MM.1S (cell line): ENCODE data around the gene PDZRN4.

ENCODE experiments used
- DNase-seq: peaks from one replicate; pipeline ENCODE4 v3.0.0-alpha.2; 2015
- H2AFZ ChIP-seq: fragments of 300-600 bp; sonication (generic); 2 replicates; pipeline ENCODE4 v1.6.0; 2016; ENCODE audit warnings: antibody characterized with exemption, low read length
- H3F3A ChIP-seq: fragments of 300-600 bp; sonication (generic); 2 replicates; pipeline ENCODE4 v1.6.1; 2016; ENCODE audit warnings: mild to moderate bottlenecking, antibody characterized with exemption, low read length, moderate library complexity, mixed read lengths; ENCODE audit not compliant: insufficient read depth
- H3K27ac ChIP-seq: fragments of 300-600 bp; sonication (generic); 2 replicates; pipeline ENCODE4 v1.5.1; 2016; ENCODE audit warnings: mild to moderate bottlenecking, low read length
- H3K27me3 ChIP-seq: fragments of 300-600 bp; sonication (generic); replicated peaks from 2 replicates; pipeline ENCODE4 v1.6.0; 2016; ENCODE audit warnings: low read length; ENCODE audit not compliant: insufficient read depth
- H3K36me3 ChIP-seq: fragments of 300-600 bp; sonication (generic); replicated peaks from 2 replicates; pipeline ENCODE4 v1.6.1; 2016; ENCODE audit warnings: mild to moderate bottlenecking, low read length, mixed read lengths; ENCODE audit not compliant: insufficient read depth
- H3K4me1 ChIP-seq: fragments of 300-600 bp; sonication (generic); 2 replicates; pipeline ENCODE4 v1.6.1; 2016; ENCODE audit warnings: low read length, mixed read lengths
- H3K4me2 ChIP-seq: fragments of 300-600 bp; sonication (generic); 2 replicates; pipeline ENCODE4 v1.6.0; 2016; ENCODE audit warnings: low read depth, low read length
- H3K4me3 ChIP-seq: fragments of 300-600 bp; sonication (generic); 2 replicates; pipeline ENCODE4 v1.5.1; 2016; ENCODE audit warnings: low read length, mixed read lengths
- H3K79me2 ChIP-seq: fragments of 300-600 bp; sonication (generic); 2 replicates; pipeline ENCODE4 v1.6.1; 2016; ENCODE audit warnings: mixed run types, low read length, mixed read lengths
- H3K9ac ChIP-seq: fragments of 300-600 bp; sonication (generic); 2 replicates; pipeline ENCODE4 v1.6.1; 2016; ENCODE audit warnings: low read length, mixed read lengths
- H3K9me2 ChIP-seq: fragments of 300-600 bp; sonication (generic); replicated peaks from 2 replicates; pipeline ENCODE4 v1.6.1; 2016; ENCODE audit warnings: mild to moderate bottlenecking, low read length, mixed read lengths; ENCODE audit not compliant: insufficient read depth
- H3K9me3 ChIP-seq: fragments of 300-600 bp; sonication (generic); replicated peaks from 2 replicates; pipeline ENCODE4 v1.6.1; 2016; ENCODE audit warnings: mild to moderate bottlenecking, low read length, mixed read lengths; ENCODE audit not compliant: insufficient read depth
- H4K20me1 ChIP-seq: fragments of 300-600 bp; sonication (generic); 2 replicates; pipeline ENCODE4 v1.6.1; 2016; ENCODE audit warnings: mild to moderate bottlenecking, low read length, moderate library complexity, mixed read lengths; ENCODE audit not compliant: insufficient read depth
- EZH2 ChIP-seq: fragments of 300-600 bp; sonication (generic); optimal IDR thresholded peaks from 2 replicates; pipeline ENCODE3; 2017; ENCODE audit warnings: low read depth, mild to moderate bottlenecking, antibody characterized with exemption, low read length, mixed read lengths
- EZH2phosphoT487 ChIP-seq: fragments of 300-600 bp; sonication (generic); IDR thresholded peaks from 2 replicates; pipeline ENCODE4 v1.6.1; 2018; ENCODE audit warnings: antibody characterized with exemption, low read length
- TF ChIP-seq, protein P1 (sequence below): fragments of 300-600 bp; sonication (generic); IDR thresholded peaks from 2 replicates; pipeline ENCODE4 v1.5.1; 2016; ENCODE audit warnings: antibody characterized with exemption, low read length, mixed read lengths

PDZRN4 gene

GRCh38 chr12:41188058-41188840 lies at the start of gene PDZRN4:
TSS of gene PDZRN4 (plus strand) at chr12:41188320.
- Histone ChIP-seq H4K20me1 (no peaks in the 10 kb centered on the region), H3K4me3 (peak within 1 kb of the TSS; percentile 24; the same call in 1 of the 2 replicates), H3K27ac (no peak within 1 kb of the TSS), H3K36me3 (no peaks in the 10 kb centered on the region), H3F3A (no peaks in the 10 kb centered on the region), H3K4me1 (no peaks in the 10 kb centered on the region), H3K9me3 (no peaks in the 10 kb centered on the region), H3K4me2 (peak within 1 kb of the TSS; percentile 43; the same call in 1 of the 2 replicates), H3K79me2 (no peaks in the 10 kb centered on the region), H2AFZ (peak within 1 kb of the TSS; percentile 43; the same call in 1 of the 2 replicates), H3K27me3 (no peaks in the 10 kb centered on the region), H3K9ac (no peak within 1 kb of the TSS), H3K9me2 (no peaks in the 10 kb centered on the region)
- TF ChIP-seq EZH2phosphoT487 (no peak), EZH2 (no peak)
- TF ChIP-seq, protein P1, sequence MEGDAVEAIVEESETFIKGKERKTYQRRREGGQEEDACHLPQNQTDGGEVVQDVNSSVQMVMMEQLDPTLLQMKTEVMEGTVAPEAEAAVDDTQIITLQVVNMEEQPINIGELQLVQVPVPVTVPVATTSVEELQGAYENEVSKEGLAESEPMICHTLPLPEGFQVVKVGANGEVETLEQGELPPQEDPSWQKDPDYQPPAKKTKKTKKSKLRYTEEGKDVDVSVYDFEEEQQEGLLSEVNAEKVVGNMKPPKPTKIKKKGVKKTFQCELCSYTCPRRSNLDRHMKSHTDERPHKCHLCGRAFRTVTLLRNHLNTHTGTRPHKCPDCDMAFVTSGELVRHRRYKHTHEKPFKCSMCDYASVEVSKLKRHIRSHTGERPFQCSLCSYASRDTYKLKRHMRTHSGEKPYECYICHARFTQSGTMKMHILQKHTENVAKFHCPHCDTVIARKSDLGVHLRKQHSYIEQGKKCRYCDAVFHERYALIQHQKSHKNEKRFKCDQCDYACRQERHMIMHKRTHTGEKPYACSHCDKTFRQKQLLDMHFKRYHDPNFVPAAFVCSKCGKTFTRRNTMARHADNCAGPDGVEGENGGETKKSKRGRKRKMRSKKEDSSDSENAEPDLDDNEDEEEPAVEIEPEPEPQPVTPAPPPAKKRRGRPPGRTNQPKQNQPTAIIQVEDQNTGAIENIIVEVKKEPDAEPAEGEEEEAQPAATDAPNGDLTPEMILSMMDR: no peak
- no peak for DNase-seq

DNA sequence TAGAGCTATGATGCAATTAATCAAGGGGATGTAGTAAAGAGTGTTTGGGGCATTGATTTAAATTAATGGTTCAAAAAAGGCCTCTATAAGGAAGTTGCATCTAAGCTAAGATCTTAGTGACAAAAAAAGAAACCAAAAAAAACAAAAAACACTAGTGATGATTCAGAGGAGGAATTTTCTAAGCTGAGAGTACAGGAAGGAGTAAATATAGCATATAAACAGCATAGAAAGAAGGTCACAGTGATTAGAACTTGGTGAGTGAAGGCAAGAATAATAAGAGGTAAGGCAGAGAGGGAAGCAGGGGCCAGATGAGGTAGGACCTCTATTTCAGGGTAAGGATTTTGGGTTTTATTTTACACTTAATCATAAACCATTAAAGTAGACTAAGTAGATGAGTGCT lies 48.0 kb upstream of the PDZRN4 start:
- H3K9me3 ChIP-seq: no peaks in the 10 kb centered on the region
- no peaks in the 10 kb centered on the region for H3K79me2 ChIP-seq
- H3K9ac ChIP-seq: peak overlapping the region; percentile 0; the same call in 1 of the 2 replicates
- no peaks in the 10 kb centered on the region for H3K9me2 ChIP-seq
- H2AFZ ChIP-seq: peak overlapping the region; percentile 14; the same call in 1 of the 2 replicates
- no peaks in the 10 kb centered on the region for H3K36me3 ChIP-seq
- no peaks in the 10 kb centered on the region for H3K27me3 ChIP-seq
- H3F3A ChIP-seq: 0 out of 2 replicates have a peak, but pooled peaks cover 9% of the 10 kb centered on the region
- no peaks in the 10 kb centered on the region for H4K20me1 ChIP-seq
- H3K4me3 ChIP-seq: no peak overlapping the region
- TF ChIP-seq, protein P1: no peak
- no peak for TF ChIP-seq EZH2phosphoT487
- TF ChIP-seq EZH2: no peak
- peak; percentile 9 for DNase-seq
- peak overlapping the region; percentile 36; the same call in 1 of the 2 replicates for H3K27ac ChIP-seq
- H3K4me2 ChIP-seq: peak overlapping the region; percentile 36
- peaks cover 14% of the 10 kb centered on the region for H3K4me1 ChIP-seq

DNA sequence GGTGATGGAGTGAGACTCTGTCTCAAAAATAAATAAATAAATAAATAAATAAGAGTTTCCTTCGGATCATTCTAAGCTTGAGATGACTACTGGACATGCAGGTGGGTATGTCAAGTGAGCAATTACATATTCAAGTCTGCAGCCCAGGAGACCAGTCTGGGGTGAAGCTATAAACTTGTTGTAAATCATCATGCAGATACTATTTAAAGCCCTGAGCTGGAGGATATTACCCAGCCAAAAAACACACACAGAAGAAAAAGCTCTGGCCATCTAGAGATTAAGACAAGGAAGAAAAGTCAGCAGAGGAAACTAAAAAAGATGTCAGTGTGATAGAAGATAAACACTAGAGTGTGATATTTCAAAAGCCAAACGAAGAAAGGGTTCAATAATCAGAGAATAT lies 47.0 kb upstream of the PDZRN4 start:
- Histone ChIP-seq H3K9ac (no peak overlapping the region), H3K9me2 (no peaks in the 10 kb centered on the region), H4K20me1 (no peaks in the 10 kb centered on the region), H2AFZ (no peak overlapping the region), H3K4me3 (no peak overlapping the region), H3F3A (0 out of 2 replicates have a peak, but pooled peaks cover 9% of the 10 kb centered on the region), H3K27me3 (no peaks in the 10 kb centered on the region), H3K36me3 (no peaks in the 10 kb centered on the region), H3K27ac (no peak overlapping the region), H3K79me2 (no peaks in the 10 kb centered on the region), H3K4me1 (peaks cover 14% of the 10 kb centered on the region), H3K4me2 (no peak overlapping the region), H3K9me3 (no peaks in the 10 kb centered on the region)
- TF ChIP-seq EZH2phosphoT487: no peak
- TF ChIP-seq, protein P1: no peak
- TF ChIP-seq EZH2: no peak
- DNase-seq: no peak
